Psoas muscle (tissue), 8 donors: Measurements from ENCODE around the gene IQCF2. TPM values are rescaled to one million over a fixed set of nuclear protein-coding genes. Genes with fewer than 3 reads are reported as not detected.
"Not testable (repeated sequence)": the region's sequence is repeated elsewhere in the genome, so short reads cannot be mapped to it uniquely, and the experiment has no call there.

Experiments
- ATAC-seq, 4 donors: fragments of 200-7000 bp; cut with Tn5 transposase; one replicate each; pipeline ENCODE4 v1.9.1; 2020; ENCODE audit warnings: moderate library complexity in 3 of 4, mild to moderate bottlenecking in 2 of 4
- DNase-seq, 2 donors: peaks; one replicate each; pipeline ENCODE4 v3.0.0-alpha.2; 2020
- H3K27ac ChIP-seq: fragments of 200-600 bp; one replicate; pipeline ENCODE4 v1.8.0; 2022
- H3K27me3 ChIP-seq, 3 donors: fragments of 200-600 bp in 1 of 3; one replicate each; pipeline versions ENCODE4 v1.6.1 to v1.8.0; 2013 to 2022; ENCODE audit warnings: low read length in 2 of 3, mild to moderate bottlenecking in 2 of 3, moderate library complexity in 1 of 3; ENCODE audit not compliant: insufficient read depth in 3 of 3
- H3K36me3 ChIP-seq, 2 donors: fragments of 200-600 bp in 1 of 2; one replicate each; pipeline versions ENCODE4 v1.6.1 to v1.8.0; 2013 to 2022; ENCODE audit warnings: low read depth in 1 of 2, mild to moderate bottlenecking in 1 of 2, moderate library complexity in 1 of 2; ENCODE audit not compliant: insufficient read depth in 1 of 2
- H3K4me1 ChIP-seq: fragments of 200-600 bp; one replicate; pipeline ENCODE4 v1.8.0; 2022
- H3K4me3 ChIP-seq: fragments of 200-600 bp; one replicate; pipeline ENCODE4 v1.8.0; 2022; ENCODE audit warnings: mild to moderate bottlenecking
- H3K9me3 ChIP-seq: fragments of 200-600 bp; one replicate; pipeline ENCODE4 v1.8.0; 2022
- CTCF ChIP-seq: fragments of 200-600 bp; IDR thresholded peaks from one replicate; pipeline ENCODE4 v1.8.0; 2022; ENCODE audit warnings: antibody characterized with exemption
- WGBS, 3 donors: extraction: QIAGEN DNeasy Blood & Tissue Kit; methylation state at CpG; one replicate each; pipeline versions ENCODE4 v1.1.6 to v1.1.7; 2013; 5-methylcytosine and 5-hydroxymethylcytosine counted together
- intact Hi-C, 2 donors: fragments of 100-400 bp; cut with DNase I; formaldehyde crosslinking; loops; one replicate each; pipeline versions ENCODE4 v1.11.0 to v1.14.2; 2022
- polyA plus RNA-seq, 3 donors: library from polyadenylated mRNA; stranded (reverse); fragments of 200-250 nt; gene quantifications; one replicate each; pipeline ENCODE4 v1.2.3, GENCODE V29; 2013
- total RNA-seq, 4 donors: library from RNA; stranded (reverse); fragmentation: NEBNext Ultra II Directional in 2 of 4; extraction: Animal tissue kit (Norgen Biotek cat#: 25700) in 2 of 4; gene quantifications; one replicate each; pipeline versions ENCODE4 v1.2.1 to v1.2.4, GENCODE V29; 2021 to 2023
- donor health status: healthy with polysubstance abuse.
- donor health status: DM: no; HTN: no; CAD: no; lungs with moderate emphysema.
- donor health status: Bipolar disorder and iron deficiency.
- donor health status: healthy.
- donor health status: DM: yes; HTN: yes; CAD: no.
- donor health status: DM: no; HTN: no; CAD: no.
- donor health status: DM: no; HTN: no; CAD: no.
- donor health status: DM: yes; HTN: yes; CAD: no.

Gene IQCF2
- total and polyA plus RNA-seq, 7 donors = not detected

- H3K9me3 ChIP-seq = no peaks in the 10 kb centered on the region
- intact Hi-C loops = no loop called here
- TF ChIP-seq CTCF = no peak
- H3K27ac ChIP-seq = no peak overlapping the region
- WGBS, 3 donors = 73 to 77% (median 75%) methylated on average over 13 of the region's 13 CpGs
- H3K36me3 ChIP-seq = no peaks in the 10 kb centered on the region
- ATAC-seq (no peak), DNase-seq (no peak)
- H3K4me1 ChIP-seq = no peaks in the 10 kb centered on the region
- H3K27me3 ChIP-seq = peaks cover 0 to 3% (median 0%) of the 10 kb centered on the region in 3 donors
- H3K4me3 ChIP-seq = no peak overlapping the region
Measured at GRCh38 chr3:51862886-51863285, 1.5 kb downstream of the IQCF2 start.

- H3K9me3 ChIP-seq, H3K27me3 ChIP-seq, ATAC-seq, H3K4me3 ChIP-seq, H3K27ac ChIP-seq, intact Hi-C loops, H3K4me1 ChIP-seq, H3K36me3 ChIP-seq, DNase-seq: not testable (repeated sequence)
- WGBS, 3 donors = 87 to 96% (median 93%) methylated on average over 1 of the region's 1 CpG
Measured at GRCh38 chr3:51868896-51869295, 7.5 kb downstream of the IQCF2 start.

- ATAC-seq = no peak
- DNase-seq = no peak
- no peak for TF ChIP-seq CTCF
Measured at GRCh38 chr3:51869304-51869703, 7.9 kb downstream of the IQCF2 start.

GRCh38 chr3:51873253-51873766, 11.9 kb downstream of the IQCF2 start:
- intact Hi-C loops = no loop called here
- H3K9me3 ChIP-seq = no peaks in the 10 kb centered on the region
- WGBS, 3 donors = 36 to 45% (median 41%) methylated on average over 1 of the region's 1 CpG
- no peaks in the 10 kb centered on the region for H3K27me3 ChIP-seq
- no peaks in the 10 kb centered on the region for H3K36me3 ChIP-seq
- TF ChIP-seq CTCF = no peak
- DNase-seq (no peak), ATAC-seq (no peak)
- H3K4me3 ChIP-seq = no peak overlapping the region
- no peaks in the 10 kb centered on the region for H3K4me1 ChIP-seq
- no peak overlapping the region for H3K27ac ChIP-seq

More at GRCh38 chr3:51869304-51869703, 7.9 kb downstream of the IQCF2 start:
- peaks cover 0 to 3% (median 0%) of the 10 kb centered on the region in 3 donors for H3K27me3 ChIP-seq
- WGBS, 3 donors = 74 to 80% (median 74%) methylated on average over 2 of the region's 2 CpGs
- no peaks in the 10 kb centered on the region for H3K4me1 ChIP-seq
- no peak overlapping the region for H3K4me3 ChIP-seq
- no peak overlapping the region for H3K27ac ChIP-seq
- H3K9me3 ChIP-seq = no peaks in the 10 kb centered on the region
- H3K36me3 ChIP-seq = no peaks in the 10 kb centered on the region
- intact Hi-C loops = no loop called here

- no peak overlapping the region for H3K4me3 ChIP-seq
- WGBS, 3 donors = 80 to 90% (median 88%) methylated on average over 10 of the region's 10 CpGs
- no peaks in the 10 kb centered on the region for H3K36me3 ChIP-seq
- H3K27me3 ChIP-seq = peaks cover 0 to 2% (median 0%) of the 10 kb centered on the region in 3 donors
- no peaks in the 10 kb centered on the region for H3K4me1 ChIP-seq
- no peak for ATAC-seq
- no peak for TF ChIP-seq CTCF
- DNase-seq = no peak
- intact Hi-C loops = no loop called here
- H3K9me3 ChIP-seq = no peaks in the 10 kb centered on the region
- no peak overlapping the region for H3K27ac ChIP-seq
Measured at GRCh38 chr3:51873876-51874275, 12.5 kb downstream of the IQCF2 start.
